ENCODE results near the gene RC3H1.

DNA sequence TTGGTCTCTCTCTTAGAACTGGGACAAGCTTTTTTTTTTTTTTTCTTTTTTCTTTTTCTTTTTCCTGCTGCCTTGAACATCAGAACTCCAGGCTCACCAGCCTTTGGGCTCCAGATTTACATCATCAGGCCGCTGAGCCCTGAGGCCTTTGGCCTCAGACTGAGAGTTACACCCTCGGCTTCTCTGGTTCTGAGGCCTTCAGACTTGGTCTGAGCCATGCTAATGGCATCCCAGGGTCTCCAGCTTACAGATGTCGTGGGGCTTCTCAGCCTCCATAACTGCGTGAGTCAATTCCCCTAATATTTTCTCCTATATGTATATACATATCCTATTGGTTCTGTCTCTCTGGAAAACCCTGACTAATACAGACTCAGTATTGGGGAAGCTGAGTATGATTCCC is 36.5 kb upstream of the RC3H1 start:
- TF ChIP-seq, protein P1, sequence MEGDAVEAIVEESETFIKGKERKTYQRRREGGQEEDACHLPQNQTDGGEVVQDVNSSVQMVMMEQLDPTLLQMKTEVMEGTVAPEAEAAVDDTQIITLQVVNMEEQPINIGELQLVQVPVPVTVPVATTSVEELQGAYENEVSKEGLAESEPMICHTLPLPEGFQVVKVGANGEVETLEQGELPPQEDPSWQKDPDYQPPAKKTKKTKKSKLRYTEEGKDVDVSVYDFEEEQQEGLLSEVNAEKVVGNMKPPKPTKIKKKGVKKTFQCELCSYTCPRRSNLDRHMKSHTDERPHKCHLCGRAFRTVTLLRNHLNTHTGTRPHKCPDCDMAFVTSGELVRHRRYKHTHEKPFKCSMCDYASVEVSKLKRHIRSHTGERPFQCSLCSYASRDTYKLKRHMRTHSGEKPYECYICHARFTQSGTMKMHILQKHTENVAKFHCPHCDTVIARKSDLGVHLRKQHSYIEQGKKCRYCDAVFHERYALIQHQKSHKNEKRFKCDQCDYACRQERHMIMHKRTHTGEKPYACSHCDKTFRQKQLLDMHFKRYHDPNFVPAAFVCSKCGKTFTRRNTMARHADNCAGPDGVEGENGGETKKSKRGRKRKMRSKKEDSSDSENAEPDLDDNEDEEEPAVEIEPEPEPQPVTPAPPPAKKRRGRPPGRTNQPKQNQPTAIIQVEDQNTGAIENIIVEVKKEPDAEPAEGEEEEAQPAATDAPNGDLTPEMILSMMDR (IDR thresholded peaks at IDR 0.05): no peak
- no peak for TF ChIP-seq POLR2A (IDR thresholded peaks at IDR 0.05)

Data from heart left ventricle (tissue), 13 donors.